Spleen (tissue), 11 donors: ENCODE measurements around the gene SEMA7A. TPM values are rescaled to one million over a fixed set of nuclear protein-coding genes. Genes with fewer than 3 reads are reported as not detected.

Source experiments
- DNase-seq: peaks from one replicate; pipeline ENCODE4 v3.0.0-alpha.2; 2020
- H3K27ac ChIP-seq, 8 donors: fragments of 200-600 bp; sonication (generic) in 7 of 8; 1 replicate in 4 of 8; 2 replicates in 4 of 8; pipeline versions ENCODE4 v1.5.0 to v1.8.0; 2016 to 2021; ENCODE audit warnings: inconsistent platforms in 4 of 8, mild to moderate bottlenecking in 4 of 8, moderate library complexity in 1 of 8
- H3K27me3 ChIP-seq, 7 donors: fragments of 200-600 bp; sonication (generic) in 6 of 7; replicated peaks in 1 of 7; 1 replicate in 4 of 7; 2 replicates in 3 of 7; pipeline versions ENCODE4 v1.5.0 to v1.8.0; 2016 to 2021; ENCODE audit warnings: inconsistent platforms in 3 of 7, mild to moderate bottlenecking in 1 of 7
- H3K36me3 ChIP-seq, 6 donors: fragments of 200-600 bp; sonication (generic) in 5 of 6; 1 replicate in 4 of 6; 2 replicates in 2 of 6; pipeline versions ENCODE4 v1.5.0 to v1.8.0; 2016 to 2021; ENCODE audit warnings: inconsistent platforms in 2 of 6
- H3K4me1 ChIP-seq, 6 donors: fragments of 200-600 bp; sonication (generic) in 5 of 6; 1 replicate in 3 of 6; 2 replicates in 3 of 6; pipeline versions ENCODE4 v1.5.0 to v1.8.0; 2016 to 2021; ENCODE audit warnings: inconsistent platforms in 3 of 6
- H3K4me3 ChIP-seq, 8 donors: fragments of 200-600 bp; sonication (generic) in 7 of 8; 1 replicate in 4 of 8; 2 replicates in 4 of 8; pipeline versions ENCODE4 v1.5.0 to v1.8.0; 2016 to 2021; ENCODE audit warnings: inconsistent platforms in 4 of 8, mild to moderate bottlenecking in 4 of 8, moderate library complexity in 2 of 8
- H3K9me3 ChIP-seq, 8 donors: fragments of 200-600 bp; sonication (generic) in 7 of 8; 1 replicate in 4 of 8; 2 replicates in 4 of 8; pipeline versions ENCODE4 v1.5.0 to v1.8.0; 2016 to 2021; ENCODE audit warnings: inconsistent platforms in 4 of 8
- CTCF ChIP-seq, 11 experiments: fragments of 200-600 bp in 7 of 11; fragments of 450-650 bp in 4 of 11; sonication (generic) in 4 of 11; IDR thresholded peaks in 8 of 11; conservative IDR thresholded peaks in 3 of 11; 1 replicate in 7 of 11; 2 replicates in 4 of 11; pipeline versions ENCODE4 v1.4.0 to v1.8.0; 2016 to 2021; ENCODE audit warnings: antibody characterized with exemption in 11 of 11, inconsistent platforms in 4 of 11, mild to moderate bottlenecking in 1 of 11
- POLR2A ChIP-seq, 3 donors: fragments of 450-650 bp; IDR thresholded peaks; one replicate each; pipeline ENCODE4 v1.5.1; 2017; ENCODE audit warnings: antibody characterized with exemption in 3 of 3, mild to moderate bottlenecking in 1 of 3
- POLR2AphosphoS5 ChIP-seq, 3 donors: sonication (generic); formaldehyde crosslinking; IDR thresholded peaks; one replicate each; pipeline ENCODE4 v1.5.1; 2017; ENCODE audit warnings: antibody characterized with exemption in 3 of 3
- WGBS, 5 donors: extraction: QIAGEN DNeasy Blood & Tissue Kit in 3 of 5; methylation state at CpG; one replicate each; pipeline versions ENCODE4 v1.1.5 to v1.1.7; 2013 to 2018; 5-methylcytosine and 5-hydroxymethylcytosine counted together
- intact Hi-C: fragments of 100-400 bp; cut with DNase I; formaldehyde crosslinking; loops from one replicate; pipeline ENCODE4 v1.15.0; 2023; ENCODE audit warnings: low total_unique reads
- polyA plus RNA-seq, 3 donors: library from polyadenylated mRNA; stranded (reverse); fragments of 200-250 nt; gene quantifications; one replicate each; pipeline ENCODE4 v1.2.1, GENCODE V29; 2013
- total RNA-seq, 7 donors: library from RNA; depleted of rRNA in 3 of 7; stranded (reverse); fragments of >200 nt in 3 of 7; fragmentation: NEBNext Ultra II Directional in 4 of 7; extraction: Animal tissue kit (Norgen Biotek cat#: 25700) in 4 of 7; gene quantifications; one replicate each; pipeline versions ENCODE4 v1.1.0 to v1.2.1, GENCODE V29; 2016 to 2021
- donor health status: healthy with polysubstance abuse.
- donor health status: DM: no; HTN: no; CAD: no; lungs with moderate emphysema.
- donor health status: DM: no; HTN: no; CAD: no.
- donor health status: Bipolar disorder and iron deficiency.
- donor health status: healthy.
- donor health status: DM: no; HTN: no; CAD: no.
- donor health status: DM: yes; HTN: yes; CAD: no.

The SEMA7A gene
- total and polyA plus RNA-seq, 10 donors, result 41.6 to 154 (median 127) TPM

GRCh38 chr15:74444106-74445062 is 10.6 kb upstream of the SEMA7A start:
- DNase-seq, result peak; percentile 39
- H3K4me3 ChIP-seq, result no peak overlapping the region
- peaks cover 0 to 55% (median 46%) of the 10 kb centered on the region in 6 donors for H3K36me3 ChIP-seq
- H3K27me3 ChIP-seq, result no peaks in the 10 kb centered on the region
- H3K27ac ChIP-seq, result peak overlapping the region in 7 of 8 donors; percentile 21 to 74 (median 63)
- no peaks in the 10 kb centered on the region for H3K9me3 ChIP-seq
- no peak for TF ChIP-seq CTCF (IDR thresholded peaks at IDR 0.05 in 8 of 11, conservative IDR thresholded peaks at IDR 0.05 in 3 of 11)
- no peak for TF ChIP-seq POLR2AphosphoS5 (IDR thresholded peaks at IDR 0.05)
- no peak for TF ChIP-seq POLR2A (IDR thresholded peaks at IDR 0.05)
- peaks cover 4 to 51% (median 9%) of the 10 kb centered on the region in 6 donors for H3K4me1 ChIP-seq
- intact Hi-C loops, result no loop called here
- 56 to 74% (median 65%) methylated on average over 8 of the region's 8 CpGs for WGBS, 5 donors

DNA sequence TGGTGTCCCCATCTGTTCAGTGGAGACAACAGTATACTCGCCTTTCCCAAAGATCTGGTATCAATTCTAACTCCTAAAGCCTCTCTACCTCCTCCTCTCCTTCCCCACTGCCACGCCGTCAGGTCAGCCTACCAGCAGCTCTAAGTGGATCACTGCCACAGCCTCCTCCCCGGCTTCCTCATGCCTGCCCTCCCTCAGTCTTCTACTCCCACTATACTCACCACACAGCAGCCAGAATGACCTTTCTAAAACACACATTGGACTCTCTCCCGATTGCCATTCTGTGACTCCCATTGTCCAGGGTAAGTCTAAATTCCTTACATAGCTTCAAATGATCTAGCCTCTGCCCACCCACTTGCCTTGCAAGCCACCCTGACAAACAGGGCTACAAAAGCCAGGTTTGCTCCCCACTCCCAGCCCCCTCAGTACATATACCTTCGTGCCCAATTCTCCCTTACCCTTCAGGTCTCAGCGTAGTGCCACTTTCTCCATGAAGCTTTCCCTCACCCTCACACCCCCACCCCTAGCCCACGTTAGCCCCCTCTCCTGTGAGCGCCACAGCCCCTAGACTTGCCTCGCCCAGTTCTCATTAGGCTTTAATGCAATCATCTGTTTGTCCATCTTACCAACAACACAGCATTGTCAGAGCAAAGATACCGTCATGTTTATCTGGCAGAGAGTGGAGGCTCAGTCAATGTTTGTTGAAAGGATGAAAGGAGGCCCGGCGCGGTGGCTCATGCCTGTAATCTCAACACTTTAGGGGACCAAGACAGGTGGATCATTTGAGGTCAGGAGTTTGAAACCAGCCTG is 9.5 kb upstream of the SEMA7A start:
- no peak overlapping the region for H3K4me3 ChIP-seq
- H3K4me1 ChIP-seq, result peaks cover 4 to 60% (median 15%) of the 10 kb centered on the region in 6 donors
- peaks cover 0 to 44% (median 35%) of the 10 kb centered on the region in 6 donors for H3K36me3 ChIP-seq
- intact Hi-C loops, result no loop called here
- no peak for TF ChIP-seq CTCF (IDR thresholded peaks at IDR 0.05 in 8 of 11, conservative IDR thresholded peaks at IDR 0.05 in 3 of 11)
- TF ChIP-seq POLR2A (IDR thresholded peaks at IDR 0.05), result no peak
- no peak for TF ChIP-seq POLR2AphosphoS5 (IDR thresholded peaks at IDR 0.05)
- peak overlapping the region in 5 of 8 donors; percentile 61 to 74 (median 69) for H3K27ac ChIP-seq
- H3K27me3 ChIP-seq, result no peaks in the 10 kb centered on the region
- no peaks in the 10 kb centered on the region for H3K9me3 ChIP-seq
- peak; percentile 44 for DNase-seq
- WGBS, 5 donors, result 85 to 91% (median 87%) methylated on average over 14 of the region's 14 CpGs

DNA sequence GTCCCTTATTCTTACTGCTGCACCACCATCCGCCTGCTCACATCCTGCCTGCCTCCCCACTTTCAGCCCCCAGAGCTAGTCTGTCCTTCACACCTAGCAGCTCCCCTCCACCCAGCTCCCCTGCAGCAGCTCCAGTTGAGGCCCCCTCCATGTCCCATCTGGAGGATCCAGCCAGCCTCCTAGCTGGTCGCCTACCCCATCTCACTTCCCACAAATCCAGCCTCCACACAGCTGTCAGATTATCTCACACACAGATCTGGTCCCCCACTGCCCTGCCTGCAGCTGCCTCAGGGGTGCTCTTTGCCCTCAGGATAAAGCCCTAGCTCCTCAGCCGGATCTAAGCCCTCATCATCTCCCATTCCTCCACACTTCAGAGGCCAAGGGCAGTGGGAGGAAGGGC is 8.8 kb upstream of the SEMA7A start:
- H3K9me3 ChIP-seq, result no peaks in the 10 kb centered on the region
- H3K36me3 ChIP-seq, result peaks cover 0 to 37% (median 28%) of the 10 kb centered on the region in 6 donors
- intact Hi-C loops, result no loop called here
- no peak overlapping the region for H3K4me3 ChIP-seq
- H3K27me3 ChIP-seq, result no peaks in the 10 kb centered on the region
- peak; percentile 64 for DNase-seq
- H3K27ac ChIP-seq, result peak overlapping the region in 5 of 8 donors; percentile 4 to 74 (median 69)
- TF ChIP-seq POLR2AphosphoS5 (IDR thresholded peaks at IDR 0.05), result no peak
- no peak for TF ChIP-seq CTCF (IDR thresholded peaks at IDR 0.05 in 8 of 11, conservative IDR thresholded peaks at IDR 0.05 in 3 of 11)
- TF ChIP-seq POLR2A (IDR thresholded peaks at IDR 0.05), result no peak
- 63 to 74% (median 73%) methylated on average over 3 of the region's 3 CpGs for WGBS, 5 donors
- peaks cover 4 to 63% (median 16%) of the 10 kb centered on the region in 6 donors for H3K4me1 ChIP-seq
